Measurements from ENCODE around the gene GABRG3.
"Not testable (repeated sequence)": the region's sequence is repeated elsewhere in the genome, so short reads cannot be mapped to it uniquely, and the experiment has no call there.

GABRG3 gene

DNA sequence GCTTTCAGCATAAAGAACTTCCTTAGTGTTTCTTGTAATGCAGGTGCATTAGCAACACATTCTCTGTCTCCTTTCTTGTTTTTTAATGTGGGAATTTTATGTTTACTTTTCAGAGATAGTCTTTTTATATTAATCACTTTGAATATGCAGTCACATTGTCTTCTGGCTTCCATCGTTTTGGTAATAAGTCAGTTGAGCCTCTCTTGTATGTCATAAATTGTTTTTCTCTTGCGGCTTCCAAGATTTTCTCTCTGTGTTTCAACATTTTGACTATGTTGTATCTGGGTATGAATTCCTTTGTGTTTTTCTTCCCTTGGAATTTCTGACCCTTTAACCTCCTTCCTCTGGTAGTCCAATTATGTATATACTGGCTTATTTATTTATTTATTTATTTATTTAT, 25.3 kb downstream of the GABRG3 start:
- DNase-seq (ENCODE audit: low read depth): no peak

DNA sequence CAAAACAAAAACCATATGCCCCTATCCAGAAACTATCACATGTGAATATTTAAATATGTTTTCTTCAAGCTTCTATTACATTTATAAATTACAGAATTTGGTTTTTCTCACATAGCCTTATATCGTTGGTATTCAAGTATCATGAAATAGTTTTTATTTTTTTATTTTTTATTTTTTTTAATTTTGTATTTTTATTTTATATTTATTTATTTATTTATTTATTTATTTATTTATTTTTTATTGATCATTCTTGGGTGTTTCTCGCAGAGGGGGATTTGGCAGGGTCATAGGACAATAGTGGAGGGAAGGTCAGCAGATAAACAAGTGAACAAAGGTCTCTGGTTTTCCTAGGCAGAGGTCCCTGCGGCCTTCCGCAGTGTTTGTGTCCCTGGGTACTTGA, 32.0 kb downstream of the GABRG3 start:
- DNase-seq (ENCODE audit: low read depth): not testable (repeated sequence)

DNA sequence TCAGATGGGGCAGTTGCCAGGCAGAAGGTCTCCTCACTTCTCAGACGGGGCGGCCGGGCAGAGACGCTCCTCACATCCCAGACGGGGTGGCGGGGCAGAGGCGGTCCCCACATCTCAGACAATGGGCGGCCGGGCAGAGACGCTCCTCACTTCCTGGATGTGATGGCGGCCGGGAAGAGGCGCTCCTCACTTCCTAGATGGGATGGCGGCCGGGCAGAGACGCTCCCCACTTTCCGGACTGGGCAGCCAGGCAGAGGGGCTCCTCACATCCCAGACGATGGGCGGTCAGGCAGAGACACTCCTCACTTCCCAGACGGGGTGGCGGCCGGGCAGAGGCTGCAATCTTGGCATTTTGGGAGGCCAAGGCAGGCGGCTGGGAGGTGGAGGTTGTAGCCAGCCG, 33.2 kb downstream of the GABRG3 start:
- not testable (repeated sequence) for DNase-seq (ENCODE audit: low read depth)

DNA sequence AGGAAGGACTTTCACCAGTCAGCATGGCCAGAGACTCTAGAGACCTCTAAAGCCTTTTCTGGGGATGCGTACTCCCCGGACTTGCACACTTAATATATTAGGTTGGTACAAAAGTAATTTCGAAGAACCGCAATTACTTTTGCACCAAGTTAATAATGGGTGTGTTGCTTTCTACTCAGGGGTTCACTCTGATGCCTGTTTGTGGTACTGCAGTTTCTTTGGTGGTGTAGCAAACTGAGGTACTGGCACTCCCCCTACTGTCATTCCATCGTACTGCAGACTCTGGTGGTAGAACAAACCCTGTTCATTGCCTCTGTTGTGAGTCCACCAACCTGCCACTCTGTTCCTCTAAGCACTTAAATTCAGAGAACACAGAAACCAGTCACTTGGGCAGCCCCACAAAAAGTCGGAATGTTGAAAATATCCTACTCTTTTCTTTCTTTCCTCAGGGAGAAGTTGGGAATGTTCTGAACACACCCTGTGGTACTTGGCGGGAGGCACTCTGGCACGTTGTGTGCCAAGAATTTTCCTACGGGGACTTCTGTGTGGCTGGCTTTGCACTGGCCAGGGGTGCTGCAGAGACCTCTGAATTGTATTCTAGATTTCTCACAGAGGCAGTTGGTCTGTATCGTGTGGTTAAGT, 46.3 kb downstream of the GABRG3 start:
- no peak for DNase-seq (ENCODE audit: low read depth)

DNA sequence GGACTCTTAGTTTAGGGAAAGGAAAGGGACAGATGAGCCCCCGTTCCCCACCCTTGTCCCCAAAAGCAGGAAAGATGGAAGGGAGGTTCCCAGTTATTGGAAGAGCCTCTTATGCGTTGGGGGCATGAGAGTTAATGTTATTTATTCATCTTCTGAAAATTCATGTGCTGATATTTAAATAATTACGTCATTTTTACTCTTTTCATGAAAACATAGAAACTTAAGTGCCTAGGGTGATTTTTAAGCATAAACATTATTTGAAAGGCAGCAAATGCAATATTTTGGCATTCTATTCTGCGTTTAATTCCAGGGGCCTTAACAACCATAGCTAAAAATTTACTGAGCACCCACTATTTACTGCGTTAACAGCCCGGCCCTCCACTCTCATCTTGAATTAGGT, 48.7 kb downstream of the GABRG3 start:
- no peak for DNase-seq (ENCODE audit: low read depth)

DNA sequence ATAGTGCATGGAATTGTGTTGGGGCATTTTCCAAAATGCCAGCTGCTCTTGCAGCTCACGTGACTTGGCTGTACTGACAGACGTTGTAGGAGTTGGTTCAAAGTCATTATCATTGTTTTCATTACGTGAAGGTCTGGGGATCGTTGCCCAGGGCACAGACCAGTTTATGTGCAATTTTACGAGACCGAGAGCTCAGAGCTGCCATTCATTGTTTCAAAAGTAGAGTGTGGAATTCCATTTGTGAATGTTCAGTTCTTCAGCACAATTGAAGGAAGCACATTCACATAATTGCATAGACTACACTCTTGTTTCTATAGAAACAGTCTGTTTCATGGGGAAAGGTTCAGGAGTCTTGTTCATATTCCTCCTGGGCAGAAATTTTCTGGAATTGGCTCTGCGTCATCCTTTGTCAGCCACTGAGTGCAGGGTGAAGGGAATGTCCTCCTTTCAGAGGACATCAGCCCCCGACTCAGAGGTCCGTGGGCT, 54.5 kb downstream of the GABRG3 start:
- no peak for DNase-seq (ENCODE audit: low read depth)

DNA sequence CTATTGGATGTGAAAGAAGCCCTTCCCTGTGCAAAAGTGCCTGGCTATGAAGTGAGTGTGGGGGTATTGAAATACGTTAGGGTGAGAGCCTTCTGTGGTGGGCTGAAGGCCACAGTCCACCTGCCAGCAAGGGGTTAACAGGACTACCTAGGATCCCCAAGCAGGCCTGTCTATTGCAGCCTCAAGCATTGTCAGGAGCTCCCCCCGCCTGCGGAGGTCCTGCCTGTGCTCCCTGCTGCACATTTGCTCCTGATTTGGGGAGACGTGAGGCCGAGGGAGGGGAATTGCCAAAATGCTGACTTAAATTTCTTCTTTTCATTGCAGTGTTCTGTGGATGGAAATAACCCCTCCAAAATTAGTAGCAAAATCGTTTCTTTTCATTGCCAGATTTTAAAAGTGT, 56.2 kb downstream of the GABRG3 start:
- no peak for DNase-seq (ENCODE audit: low read depth)

DNA sequence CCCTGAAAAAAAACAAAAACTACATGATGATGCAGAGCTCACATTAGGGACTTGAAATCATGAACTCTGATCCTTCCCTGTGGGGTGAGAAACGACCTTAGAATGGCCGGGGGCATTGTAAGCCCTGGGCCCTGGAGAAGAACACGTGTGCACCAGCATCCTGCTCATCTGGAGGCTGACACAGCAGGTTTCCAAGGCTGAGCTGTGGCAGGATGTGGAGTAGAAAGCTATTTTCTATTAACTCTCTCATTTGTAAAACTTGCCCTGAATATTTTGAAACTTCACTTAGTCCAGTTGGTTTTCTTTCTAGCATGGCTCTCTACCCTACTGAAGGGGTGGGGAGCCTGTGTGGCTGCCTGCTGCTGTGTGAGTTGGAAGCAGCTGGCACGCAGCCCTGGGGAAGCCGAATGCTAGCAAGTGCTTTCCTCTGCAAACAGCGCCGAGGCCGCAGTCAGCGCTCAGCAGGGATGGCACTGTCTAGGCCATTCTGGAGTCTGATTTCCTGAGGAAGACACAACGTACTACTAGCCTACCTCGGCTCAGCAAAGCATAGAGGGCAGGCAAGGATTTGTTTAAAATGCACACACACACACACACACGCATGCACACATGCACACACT, 58.0 kb downstream of the GABRG3 start:
- no peak for DNase-seq (ENCODE audit: low read depth)

DNA sequence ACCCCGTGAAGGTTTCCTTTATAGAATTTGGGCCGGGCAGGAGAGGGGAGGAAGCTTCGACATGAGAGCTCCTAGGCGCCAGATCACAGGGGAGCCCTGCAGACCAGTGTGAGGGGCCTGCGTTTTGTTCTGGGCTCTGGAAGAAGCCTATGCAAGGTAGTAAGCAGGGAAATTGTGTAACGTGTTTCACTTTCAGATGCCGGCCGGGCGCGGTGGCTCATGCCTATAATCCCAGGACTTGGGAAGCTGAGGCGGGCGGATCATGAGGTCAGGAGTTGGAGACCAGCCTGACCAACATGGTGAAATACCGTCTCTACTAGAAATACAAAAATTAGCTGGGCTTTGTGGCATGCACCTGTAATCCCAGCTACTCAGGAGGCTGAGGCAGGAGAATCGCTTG, 65.2 kb downstream of the GABRG3 start:
- no peak for DNase-seq (ENCODE audit: low read depth)

DNA sequence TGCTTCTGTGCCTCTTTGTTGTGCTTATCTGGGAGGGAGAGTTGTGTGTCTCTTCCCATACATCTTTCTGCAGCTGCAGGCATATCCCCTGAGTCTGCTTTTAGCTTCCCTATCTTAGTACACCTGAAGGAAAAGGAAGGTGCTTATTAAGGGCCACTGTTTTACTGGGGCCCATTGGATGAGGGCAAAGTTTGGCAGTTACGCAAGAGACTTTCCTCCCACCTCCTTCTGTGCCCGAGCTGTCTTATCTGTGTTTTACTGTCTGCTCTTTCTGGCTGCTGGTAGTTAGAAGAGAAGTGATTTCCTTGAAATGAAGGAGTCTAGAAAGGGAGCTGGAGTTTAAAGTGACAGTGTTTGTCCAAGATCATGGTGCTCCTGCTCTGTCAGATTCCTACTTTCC, 66.5 kb downstream of the GABRG3 start:
- no peak for DNase-seq (ENCODE audit: low read depth)

DNA sequence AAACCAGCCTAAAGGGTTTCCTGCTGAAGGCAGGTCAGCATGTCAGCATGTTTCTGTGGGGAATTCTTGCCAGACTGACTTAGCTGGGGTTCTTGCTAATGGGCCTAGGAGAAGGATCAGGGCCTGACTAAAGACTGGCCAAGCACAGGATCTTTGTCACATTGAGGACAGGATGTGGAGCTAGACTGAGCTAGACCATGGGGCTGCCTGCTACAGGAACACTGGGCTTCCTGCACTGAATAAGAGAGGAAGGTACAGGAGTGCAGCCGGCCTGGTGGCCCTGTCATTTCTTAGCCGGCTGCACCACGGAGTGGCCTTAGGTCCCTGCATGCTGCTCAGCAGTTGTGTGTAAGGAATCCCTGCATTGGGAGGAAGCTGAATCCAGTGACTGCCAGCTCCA, 68.2 kb downstream of the GABRG3 start:
- DNase-seq (ENCODE audit: low read depth): no peak

DNA sequence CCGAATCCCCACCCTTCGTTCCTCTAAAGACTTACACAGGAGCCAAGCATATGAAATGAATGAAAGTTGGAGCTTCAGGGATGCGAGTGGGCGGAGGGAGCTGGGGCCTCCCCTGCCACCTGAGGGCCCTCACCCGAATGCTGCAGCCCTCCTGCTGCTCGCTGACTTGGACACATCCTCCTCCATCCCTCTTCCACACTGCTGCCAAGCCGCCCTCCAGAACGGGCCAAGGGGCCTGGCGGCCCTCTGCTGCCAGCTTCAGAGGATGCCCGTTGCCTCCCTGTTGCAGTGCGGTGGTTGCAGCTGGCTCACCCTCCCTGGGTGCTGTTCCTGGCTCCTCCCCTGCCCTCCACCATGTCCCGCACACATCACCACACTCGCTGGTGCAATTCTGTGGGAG, 71.2 kb downstream of the GABRG3 start:
- DNase-seq (ENCODE audit: low read depth): no peak

DNA sequence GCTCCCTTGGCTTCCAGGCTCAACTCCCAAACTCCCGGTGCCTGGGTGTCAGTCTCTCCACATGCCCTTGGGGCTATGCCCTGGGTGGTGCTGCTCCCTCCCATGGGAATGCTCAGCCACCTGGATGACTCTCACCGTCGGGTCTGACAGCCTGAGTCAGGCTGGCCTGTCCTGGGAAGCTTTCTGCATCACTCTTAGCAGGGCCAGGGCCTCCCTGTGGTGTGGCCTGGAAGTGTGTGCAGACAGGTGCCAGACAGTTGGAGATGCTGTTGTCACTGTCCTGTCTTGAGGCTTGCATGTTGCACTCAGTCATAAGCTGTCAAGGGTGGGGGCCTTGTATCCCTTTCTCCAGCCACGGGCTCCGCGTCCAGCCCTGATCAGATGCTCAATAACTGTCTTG, 71.7 kb downstream of the GABRG3 start:
- no peak for DNase-seq (ENCODE audit: low read depth)

DNA sequence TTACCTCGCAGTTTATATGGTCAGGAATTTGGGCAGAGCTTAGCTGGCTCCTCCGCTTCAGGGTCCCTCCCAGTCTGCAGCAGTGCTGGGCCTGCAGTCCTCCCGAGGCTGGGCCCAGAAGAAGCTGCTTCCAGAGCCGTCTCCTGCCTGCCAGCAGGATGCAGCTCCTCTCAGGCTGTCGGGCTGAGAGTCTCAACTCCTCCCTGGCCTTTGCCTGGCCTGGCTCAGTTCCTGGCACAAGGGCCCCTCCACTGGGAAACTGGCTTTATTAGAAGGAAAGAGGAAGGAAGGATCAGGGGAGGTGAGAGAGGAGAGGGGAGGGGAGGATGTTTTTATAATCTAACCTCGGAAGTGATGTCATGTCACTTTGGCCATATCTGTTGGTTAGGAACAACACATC, 72.8 kb downstream of the GABRG3 start:
- DNase-seq (ENCODE audit: low read depth): no peak

DNA sequence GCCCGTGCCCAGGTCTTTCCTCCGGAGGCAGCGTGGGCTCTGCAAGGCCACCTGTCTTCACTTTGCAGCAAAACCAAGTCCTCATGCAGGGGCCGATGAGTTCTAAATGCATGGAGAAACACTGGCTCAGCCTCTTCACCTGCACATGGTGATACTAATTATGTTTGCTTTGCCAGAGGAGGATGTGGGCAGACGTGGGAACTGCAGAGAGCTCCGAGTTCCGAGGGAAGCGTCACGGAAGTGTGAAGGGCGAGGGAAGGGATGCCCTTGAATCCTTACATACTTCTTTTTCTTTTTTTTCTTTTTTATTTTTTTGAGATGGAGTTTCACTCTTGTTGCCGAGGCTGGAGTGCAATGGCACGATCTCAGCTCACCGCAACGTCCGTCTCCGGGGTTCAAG, 74.8 kb downstream of the GABRG3 start:
- no peak for DNase-seq (ENCODE audit: low read depth)

DNA sequence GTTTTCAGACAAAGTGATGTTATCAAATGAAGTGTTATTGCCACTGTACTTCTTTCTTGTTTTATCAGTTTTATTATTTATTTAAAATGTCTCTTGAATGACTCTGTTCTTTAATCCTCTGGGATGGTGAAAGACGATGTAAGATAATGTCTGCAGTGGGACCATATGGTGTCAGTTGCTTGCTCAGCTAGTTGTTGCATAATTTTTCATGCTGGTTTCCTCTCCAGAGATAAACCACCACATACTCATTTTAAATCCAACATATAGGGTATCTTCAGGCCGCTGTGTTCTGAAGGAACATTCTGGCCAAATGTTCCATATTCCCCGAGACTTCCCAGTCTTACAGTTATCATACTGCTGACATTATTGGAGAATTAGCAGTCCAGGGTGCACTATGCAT, 75.9 kb downstream of the GABRG3 start:
- no peak for DNase-seq (ENCODE audit: low read depth)

DNA sequence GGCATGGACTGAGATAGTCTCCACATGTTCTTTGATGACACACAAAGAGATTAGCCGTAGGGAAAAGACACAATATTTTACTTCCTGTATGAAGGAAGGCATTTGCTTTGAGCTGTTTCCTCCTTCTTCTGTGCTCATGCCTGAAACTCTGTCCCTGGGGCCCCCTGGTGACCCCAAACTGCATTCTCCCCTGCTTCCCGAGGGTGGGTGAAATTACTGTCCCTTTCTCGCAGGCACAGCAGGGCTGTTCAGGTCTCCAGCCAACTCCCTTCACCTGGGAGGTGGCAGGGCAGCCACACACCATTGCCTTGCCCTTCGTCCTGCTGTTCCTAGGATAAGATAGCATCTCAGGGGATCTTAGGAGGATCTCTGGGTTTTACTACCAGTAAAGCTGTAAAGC, 79.2 kb downstream of the GABRG3 start:
- DNase-seq (ENCODE audit: low read depth): no peak

DNA sequence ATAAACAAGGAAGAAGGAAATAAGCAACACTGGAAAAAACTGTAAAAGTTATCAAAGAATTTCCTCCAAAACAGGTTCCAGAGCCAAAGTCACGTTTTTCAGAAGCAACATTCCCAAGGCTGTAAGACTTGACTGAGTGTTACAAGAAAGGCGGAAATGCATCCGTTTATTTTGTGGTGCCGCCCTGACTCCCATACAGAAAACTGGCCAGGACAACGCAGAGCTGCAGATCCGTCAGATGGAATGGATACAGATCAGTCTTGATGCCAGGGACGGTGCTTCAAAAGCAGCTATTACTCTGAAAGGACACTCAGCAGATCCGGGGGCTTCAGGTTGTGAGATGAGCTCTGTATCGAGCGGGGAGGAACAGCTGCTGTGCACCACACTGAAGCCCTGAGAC, 83.4 kb downstream of the GABRG3 start:
- no peak for DNase-seq (ENCODE audit: low read depth)

DNA sequence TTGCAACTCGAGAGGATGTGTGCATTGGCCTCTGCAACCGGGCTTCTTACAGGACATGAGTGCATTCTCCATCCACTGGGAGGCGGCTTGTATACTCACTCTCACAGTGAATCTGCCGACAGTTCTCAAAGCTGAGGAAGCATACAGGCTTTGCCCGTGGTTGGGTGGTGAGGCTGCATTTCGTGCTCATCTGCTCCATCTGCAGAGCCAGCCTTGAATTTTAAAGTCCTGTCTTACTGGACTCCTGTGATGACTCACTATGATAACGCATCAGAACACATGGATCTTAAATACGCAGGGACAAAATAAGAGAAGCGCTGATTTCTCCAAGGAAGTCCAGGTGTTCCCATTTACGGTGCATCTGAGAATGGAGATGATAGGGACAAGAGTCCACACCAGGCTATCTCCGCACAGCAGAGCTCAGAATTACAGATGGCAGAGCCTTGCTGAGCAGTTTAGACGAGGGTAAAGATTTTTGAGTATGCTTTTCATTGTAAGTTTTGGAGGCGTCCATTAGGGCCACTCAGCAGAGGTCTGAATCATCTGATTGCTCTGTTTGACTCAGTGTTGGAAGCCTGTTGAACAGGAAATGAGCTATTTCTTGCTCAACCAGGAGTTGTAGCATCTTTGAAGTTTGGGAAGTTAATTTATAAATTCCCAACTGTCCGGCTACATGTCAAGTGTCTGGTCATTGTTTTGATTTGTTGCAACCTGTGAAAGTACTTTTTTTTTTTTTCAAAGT, 87.1 kb downstream of the GABRG3 start:
- no peak for DNase-seq (ENCODE audit: low read depth)

DNA sequence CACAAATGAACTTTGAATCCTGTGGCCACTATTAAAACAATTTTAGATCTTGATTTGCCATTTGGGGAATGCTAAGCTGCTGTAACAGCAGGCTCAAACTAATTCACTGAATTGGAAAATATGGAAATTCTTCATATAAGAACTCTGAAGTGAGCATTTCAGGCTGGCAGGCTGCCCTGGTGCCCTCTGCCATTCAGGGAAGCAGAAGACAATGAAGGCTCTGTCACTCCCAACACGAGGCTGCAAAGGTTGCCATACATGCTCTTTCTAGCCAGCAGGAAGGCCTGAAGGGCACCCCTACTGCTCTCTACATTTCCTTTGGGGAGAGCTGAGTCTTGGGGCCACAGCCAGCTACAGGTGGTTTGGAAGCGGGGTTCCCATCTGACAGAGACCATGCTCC, 88.0 kb downstream of the GABRG3 start:
- no peak for DNase-seq (ENCODE audit: low read depth)

DNA sequence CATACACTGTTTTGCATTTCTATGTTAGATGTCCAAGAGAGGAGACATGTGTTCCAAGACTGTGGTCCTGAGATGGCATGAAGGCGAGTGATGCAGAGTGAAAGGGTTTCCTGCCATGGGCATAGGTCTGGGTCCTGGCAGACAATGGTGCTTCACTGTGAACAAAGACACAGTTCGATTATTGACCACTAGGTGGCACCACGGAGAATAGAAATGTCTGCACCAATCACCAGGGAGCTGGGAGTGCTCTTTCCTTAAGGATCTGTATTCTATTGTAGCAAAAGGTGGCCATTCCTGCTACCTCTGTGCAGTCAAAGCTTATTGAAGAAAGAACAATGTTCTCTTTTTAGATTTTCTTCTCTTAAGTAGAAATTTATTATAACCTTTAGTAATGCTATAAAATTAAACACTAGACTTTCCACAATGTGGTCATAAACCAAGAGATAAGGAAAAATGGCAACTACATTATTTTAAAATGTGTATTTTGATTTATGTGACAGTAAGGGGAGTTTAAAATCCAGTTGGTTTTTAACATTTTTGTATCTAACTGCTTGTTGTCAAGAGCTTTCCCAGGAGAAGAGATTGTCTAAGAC, 88.7 kb downstream of the GABRG3 start:
- no peak for DNase-seq (ENCODE audit: low read depth)

DNA sequence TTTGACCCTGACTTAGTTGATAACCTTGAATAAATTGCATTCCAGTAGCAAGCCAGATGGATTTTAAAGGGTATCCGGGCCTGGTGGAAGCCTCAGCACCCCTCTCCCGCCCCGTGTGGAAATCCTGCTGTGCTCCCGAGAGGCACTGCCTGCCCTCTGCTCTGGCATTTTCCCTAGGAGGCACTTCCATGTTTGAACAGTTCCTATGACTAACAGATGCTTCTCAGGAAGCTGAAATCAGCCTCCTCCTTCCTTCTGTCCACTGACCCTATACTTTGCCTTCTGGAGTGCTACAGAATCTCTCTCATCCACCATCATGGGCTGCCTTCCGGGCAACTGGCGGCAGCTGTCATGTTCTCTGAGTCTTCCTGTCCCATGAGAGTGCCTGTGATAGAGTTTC, 90.8 kb downstream of the GABRG3 start:
- DNase-seq (ENCODE audit: low read depth): no peak

DNA sequence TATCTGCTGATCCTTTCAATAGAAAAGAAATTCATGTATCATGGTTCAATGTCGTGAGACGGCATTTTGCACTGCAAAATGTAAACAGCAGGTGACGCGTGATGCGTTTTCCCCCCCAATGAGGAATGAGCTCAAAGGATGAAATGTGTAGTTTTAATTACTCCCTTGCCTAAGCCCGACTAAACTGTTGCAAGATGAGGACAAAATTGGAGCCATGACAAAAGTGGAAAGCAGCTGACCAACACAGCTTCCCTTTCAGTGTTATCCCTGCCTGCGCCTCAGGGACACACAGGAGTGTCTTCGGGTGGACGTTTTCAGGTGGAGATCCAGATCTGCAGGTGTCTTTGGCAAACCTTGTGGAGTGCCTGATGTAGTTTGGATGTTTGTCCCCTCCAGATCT, 92.0 kb downstream of the GABRG3 start:
- DNase-seq (ENCODE audit: low read depth): no peak
